ENCODE data around the gene PPP3R2. TPM values are rescaled to one million over a fixed set of nuclear protein-coding genes. Genes with fewer than 3 reads are reported as not detected.

PPP3R2 gene
- total and polyA plus RNA-seq, 10 of the 15 experiments (the other 5 are each of a cell fraction or from before 2014, with no cell fraction given): not detected

- Histone ChIP-seq H3K4me2 (ENCODE audit: control insufficient read depth, insufficient read depth) (no peak overlapping the region), H3K9me3 (replicated peaks; ENCODE audit: control insufficient read depth, insufficient read depth, low read length) (no peaks in the 10 kb centered on the region), H3K9ac (ENCODE audit: control insufficient read depth, insufficient read depth, low read length) (no peak overlapping the region), H2AFZ (ENCODE audit: control insufficient read depth, low read depth, low read length) (no peak overlapping the region), H3K4me3 (no peak overlapping the region), H3K27me3 (replicated peaks in 1 of 2; ENCODE audit: control insufficient read depth in 2 of 2, insufficient read depth in 2 of 2, low read length in 1 of 2) (peaks cover 0 to 3% of the 10 kb centered on the region in 2 experiments; a peak in 1 of 4 replicates), H3K4me1 (ENCODE audit: control insufficient read depth, insufficient read depth, low read length) (no peaks in the 10 kb centered on the region), H3K79me2 (ENCODE audit: control insufficient read depth, insufficient read depth, low read length) (no peaks in the 10 kb centered on the region), H3K36me3 (ENCODE audit: control insufficient read depth in 2 of 2, insufficient read depth in 2 of 2, low read length in 1 of 2) (no peaks in the 10 kb centered on the region), H3K27ac (ENCODE audit: control insufficient read depth, insufficient read depth) (no peak overlapping the region), H4K20me1 (ENCODE audit: control insufficient read depth, insufficient read depth) (no peaks in the 10 kb centered on the region)
- BruUV-seq (replicated peaks): no TSS peak
- CTCF ChIA-PET: interaction anchor here (1.6 to 1.9 kb wide), 2 partner anchors 9 to 12 kb away, joined by 5 to 6 read pairs; no protein-coding TSS in a partner anchor
- no peak for FAIRE-seq
- in situ Hi-C loops (cut with MboI): no loop called here
- intact Hi-C loops (cut with micrococcal nuclease; ENCODE audit: unreplicated experiment): no loop called here
- RAD21 ChIA-PET (ENCODE audit: unreplicated experiment): no interaction called here
- ATAC-seq: no peak
- DNase-seq (ENCODE audit: low read depth, low spot score): no peak
- SMC1A ChIA-PET (ENCODE audit: uncharacterized antibody, unreplicated experiment): no interaction called here
- POLR2A ChIA-PET: no interaction called here
- no peak for TF ChIP-seq KAT2A (conservative IDR thresholded peaks at IDR 0.05; ENCODE audit: control insufficient read depth, low read depth, low read length)
- TF ChIP-seq, protein P1, sequence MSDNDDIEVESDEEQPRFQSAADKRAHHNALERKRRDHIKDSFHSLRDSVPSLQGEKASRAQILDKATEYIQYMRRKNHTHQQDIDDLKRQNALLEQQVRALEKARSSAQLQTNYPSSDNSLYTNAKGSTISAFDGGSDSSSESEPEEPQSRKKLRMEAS (IDR thresholded peaks at IDR 0.05; ENCODE audit: low read depth, low read length): no peak
- no peak for TF ChIP-seq RB1 (IDR thresholded peaks at IDR 0.05; ENCODE audit: borderline replicate concordance)
- TF ChIP-seq BCL3 (IDR thresholded peaks at IDR 0.05; ENCODE audit: borderline replicate concordance, insufficient read depth, low read depth, low read length, poor library complexity, severe bottlenecking): no peak
- TF ChIP-seq HDAC6 (IDR thresholded peaks at IDR 0.05; ENCODE audit: unreplicated experiment): no peak
- TF ChIP-seq CTCF (IDR thresholded peaks at IDR 0.05 in 2 of 3, conservative IDR thresholded peaks at IDR 0.05 in 1 of 3; ENCODE audit: control insufficient read depth in 2 of 3, extremely low read depth in 1 of 3, insufficient read depth in 1 of 3, low read depth in 3 of 3, low read length in 3 of 3): no peak
- TF ChIP-seq RUNX3 (IDR thresholded peaks at IDR 0.05; ENCODE audit: low read length): no peak
- TF ChIP-seq ESRRA (IDR thresholded peaks at IDR 0.05; ENCODE audit: low read length): no peak
- TF ChIP-seq HSF1 (IDR thresholded peaks at IDR 0.05; ENCODE audit: low read depth, low read length): no peak
- TF ChIP-seq, protein P2, sequence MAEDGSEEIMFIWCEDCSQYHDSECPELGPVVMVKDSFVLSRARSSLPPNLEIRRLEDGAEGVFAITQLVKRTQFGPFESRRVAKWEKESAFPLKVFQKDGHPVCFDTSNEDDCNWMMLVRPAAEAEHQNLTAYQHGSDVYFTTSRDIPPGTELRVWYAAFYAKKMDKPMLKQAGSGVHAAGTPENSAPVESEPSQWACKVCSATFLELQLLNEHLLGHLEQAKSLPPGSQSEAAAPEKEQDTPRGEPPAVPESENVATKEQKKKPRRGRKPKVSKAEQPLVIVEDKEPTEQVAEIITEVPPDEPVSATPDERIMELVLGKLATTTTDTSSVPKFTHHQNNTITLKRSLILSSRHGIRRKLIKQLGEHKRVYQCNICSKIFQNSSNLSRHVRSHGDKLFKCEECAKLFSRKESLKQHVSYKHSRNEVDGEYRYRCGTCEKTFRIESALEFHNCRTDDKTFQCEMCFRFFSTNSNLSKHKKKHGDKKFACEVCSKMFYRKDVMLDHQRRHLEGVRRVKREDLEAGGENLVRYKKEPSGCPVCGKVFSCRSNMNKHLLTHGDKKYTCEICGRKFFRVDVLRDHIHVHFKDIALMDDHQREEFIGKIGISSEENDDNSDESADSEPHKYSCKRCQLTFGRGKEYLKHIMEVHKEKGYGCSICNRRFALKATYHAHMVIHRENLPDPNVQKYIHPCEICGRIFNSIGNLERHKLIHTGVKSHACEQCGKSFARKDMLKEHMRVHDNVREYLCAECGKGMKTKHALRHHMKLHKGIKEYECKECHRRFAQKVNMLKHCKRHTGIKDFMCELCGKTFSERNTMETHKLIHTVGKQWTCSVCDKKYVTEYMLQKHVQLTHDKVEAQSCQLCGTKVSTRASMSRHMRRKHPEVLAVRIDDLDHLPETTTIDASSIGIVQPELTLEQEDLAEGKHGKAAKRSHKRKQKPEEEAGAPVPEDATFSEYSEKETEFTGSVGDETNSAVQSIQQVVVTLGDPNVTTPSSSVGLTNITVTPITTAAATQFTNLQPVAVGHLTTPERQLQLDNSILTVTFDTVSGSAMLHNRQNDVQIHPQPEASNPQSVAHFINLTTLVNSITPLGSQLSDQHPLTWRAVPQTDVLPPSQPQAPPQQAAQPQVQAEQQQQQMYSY (CRISPR knock-in tag; IDR thresholded peaks at IDR 0.05): no peak
- no peak for TF ChIP-seq HCFC1 (IDR thresholded peaks at IDR 0.05; ENCODE audit: low read length)
- no peak for TF ChIP-seq KDM1A (IDR thresholded peaks at IDR 0.05; ENCODE audit: borderline replicate concordance)
- TF ChIP-seq RAD51 (IDR thresholded peaks at IDR 0.05): no peak
- no peak for TF ChIP-seq FOXK2 (IDR thresholded peaks at IDR 0.05)
- TF ChIP-seq ZSCAN29 (IDR thresholded peaks at IDR 0.05): no peak
- TF ChIP-seq ZZZ3 (IDR thresholded peaks at IDR 0.05; ENCODE audit: control insufficient read depth, insufficient read length, low read depth): no peak
Measured at GRCh38 chr9:101591787-101592446, 2.9 kb downstream of the PPP3R2 start.
